AG04450 (cell line): ENCODE measurements around the gene BTBD9. TPM values are rescaled to one million over a fixed set of nuclear protein-coding genes. Genes with fewer than 3 reads are reported as not detected.

Experiments
- CTCF ChIA-PET: fragments of 300-600, 350-600 bp; formaldehyde crosslinking; extraction: SDS; loops from one replicate; lab custom pipeline; 2022; ENCODE audit warnings: antibody characterized with exemption, inconsistent platforms; lab: Charles Lee
- POLR2A ChIA-PET: fragments of 350-600 bp; formaldehyde crosslinking; extraction: SDS; loops from one replicate; lab custom pipeline; 2021; ENCODE audit warnings: antibody characterized with exemption, inconsistent platforms; lab: Yijun Ruan, JAX
- DNase-seq: peaks from one replicate; pipeline ENCODE4 v3.0.0-alpha.2; 2011; ENCODE audit warnings: low read depth, low spot score
- H3K27ac ChIP-seq: one replicate; pipeline ENCODE4 v1.5.1; 2012; ENCODE audit warnings: low read depth, low read length, control low read depth
- H3K27me3 ChIP-seq: one replicate; pipeline ENCODE4 v1.6.0; 2012; ENCODE audit warnings: low read length; ENCODE audit not compliant: control insufficient read depth, insufficient read depth
- H3K4me3 ChIP-seq: 2 replicates; pipeline ENCODE4 v1.5.1; 2011; ENCODE audit warnings: mild to moderate bottlenecking, low read depth, low read length, control low read depth
- H3K9me3 ChIP-seq: 2 replicates; pipeline ENCODE4 v1.5.1; 2012; ENCODE audit warnings: low read length; ENCODE audit not compliant: control insufficient read depth, insufficient read depth
- CTCF ChIP-seq: IDR thresholded peaks from 2 replicates; pipeline ENCODE4 v1.5.1; 2011; ENCODE audit warnings: low read depth, low read length, control low read depth, inconsistent platforms
- polyA plus RNA-seq: library from polyadenylated mRNA; depleted of rRNA; stranded (reverse); fragments of >200 nt; gene quantifications from 2 replicates; pipeline ENCODE4 v1.2.3, GENCODE V29; 2011

BTBD9 gene
- polyA plus RNA-seq, 1 experiment, result 7.2 TPM

GRCh38 chr6:38612143-38612965 is 27.4 kb downstream of the BTBD9 start:
- DNase-seq, result peak; percentile 21
- H3K4me3 ChIP-seq, result no peak overlapping the region
- POLR2A ChIA-PET, result interaction anchor here (1.1 kb wide), 1 partner anchor 27 kb away, joined by 6 read pairs; no protein-coding TSS in a partner anchor
- H3K9me3 ChIP-seq, result no peaks in the 10 kb centered on the region; the same call in 1 of the 2 replicates
- no peak overlapping the region for H3K27ac ChIP-seq
- no peak for TF ChIP-seq CTCF
- H3K27me3 ChIP-seq, result no peaks in the 10 kb centered on the region
- CTCF ChIA-PET, result interaction anchor here (1.2 kb wide), 1 partner anchor 13 kb away, joined by 3 read pairs; no protein-coding TSS in a partner anchor

- no peaks in the 10 kb centered on the region for H3K9me3 ChIP-seq
- ChIA-PET POLR2A (interaction anchor here (0.6 kb wide), 1 partner anchor 25 kb away, joined by 12 read pairs; no protein-coding TSS in a partner anchor), CTCF (interaction anchor here (0.9 to 1.2 kb wide), 2 partner anchors 42 to 116 kb away, joined by 3 to 4 read pairs; no protein-coding TSS in a partner anchor)
- no peak overlapping the region for H3K27ac ChIP-seq
- no peak for DNase-seq
- H3K27me3 ChIP-seq, result no peaks in the 10 kb centered on the region
- TF ChIP-seq CTCF, result no peak
- no peak overlapping the region for H3K4me3 ChIP-seq
These were observed 29.6 kb downstream of the BTBD9 start for GRCh38 chr6:38610050-38610625.

- TF ChIP-seq CTCF, result no peak
- H3K9me3 ChIP-seq, result no peaks in the 10 kb centered on the region
- DNase-seq, result no peak
- H3K4me3 ChIP-seq, result no peak overlapping the region
- no peak overlapping the region for H3K27ac ChIP-seq
- POLR2A ChIA-PET, result no interaction called here
- CTCF ChIA-PET, result no interaction called here
- H3K27me3 ChIP-seq, result no peaks in the 10 kb centered on the region
These were observed 35.0 kb downstream of the BTBD9 start for GRCh38 chr6:38604700-38605099.

GRCh38 chr6:38603966-38604365 is 35.8 kb downstream of the BTBD9 start:
- CTCF ChIA-PET, result no interaction called here
- no peaks in the 10 kb centered on the region for H3K27me3 ChIP-seq
- H3K4me3 ChIP-seq, result no peak overlapping the region
- POLR2A ChIA-PET, result no interaction called here
- H3K27ac ChIP-seq, result no peak overlapping the region
- no peak for DNase-seq
- no peak for TF ChIP-seq CTCF
- no peaks in the 10 kb centered on the region for H3K9me3 ChIP-seq

- no peaks in the 10 kb centered on the region for H3K27me3 ChIP-seq
- H3K9me3 ChIP-seq, result no peaks in the 10 kb centered on the region
- TF ChIP-seq CTCF, result no peak
- no peak overlapping the region for H3K27ac ChIP-seq
- ChIA-PET CTCF (no interaction called here), POLR2A (no interaction called here)
- H3K4me3 ChIP-seq, result no peak overlapping the region
- no peak for DNase-seq
These were observed 36.2 kb downstream of the BTBD9 start for GRCh38 chr6:38603496-38603895.
